GM23248 (cell line): Measurements from ENCODE around the gene HOXB3. TPM values are rescaled to one million over a fixed set of nuclear protein-coding genes. Genes with fewer than 3 reads are reported as not detected.
A peak's percentile ranks its signal among the peaks of the same experiment; 100 is the strongest.
"Not testable (repeated sequence)": the region's sequence is repeated elsewhere in the genome, so short reads cannot be mapped to it uniquely, and the experiment has no call there.

Experiments used
- DNase-seq: peaks from one replicate; pipeline ENCODE4 v3.0.0-alpha.2; 2015
- H2AFZ ChIP-seq: fragments of 200-600 bp; sonication (generic); 2 replicates; pipeline ENCODE4 v1.6.1; 2016; ENCODE audit warnings: antibody characterized with exemption
- H3F3A ChIP-seq: fragments of 200-600 bp; sonication (generic); 2 replicates; pipeline ENCODE4 v1.6.1; 2016; ENCODE audit warnings: mild to moderate bottlenecking, antibody characterized with exemption, mixed run types; ENCODE audit not compliant: insufficient read depth
- H3K27ac ChIP-seq: fragments of 200-600 bp; sonication (generic); 2 replicates; pipeline ENCODE4 v1.5.1; 2016; ENCODE audit warnings: mild to moderate bottlenecking
- H3K27me3 ChIP-seq: fragments of 200-600 bp; sonication (generic); replicated peaks from 2 replicates; pipeline ENCODE4 v1.6.1; 2016; ENCODE audit warnings: mild to moderate bottlenecking; ENCODE audit not compliant: insufficient read depth
- H3K36me3 ChIP-seq: fragments of 200-600 bp; sonication (generic); 2 replicates; pipeline ENCODE4 v1.6.1; 2016; ENCODE audit warnings: low read depth, mild to moderate bottlenecking
- H3K4me1 ChIP-seq: fragments of 200-600 bp; sonication (generic); 2 replicates; pipeline ENCODE4 v1.6.1; 2016; ENCODE audit warnings: mild to moderate bottlenecking; ENCODE audit not compliant: insufficient read depth
- H3K4me2 ChIP-seq: fragments of 200-600 bp; sonication (generic); one replicate; pipeline ENCODE4 v1.6.1; 2016; ENCODE audit warnings: mild to moderate bottlenecking; ENCODE audit not compliant: unreplicated experiment
- H3K4me3 ChIP-seq: fragments of 200-600 bp; sonication (generic); 2 replicates; pipeline ENCODE4 v1.5.1; 2016; ENCODE audit warnings: mild to moderate bottlenecking
- H3K79me2 ChIP-seq: fragments of 200-600 bp; sonication (generic); 2 replicates; pipeline ENCODE4 v1.6.1; 2016; ENCODE audit warnings: mild to moderate bottlenecking; ENCODE audit not compliant: insufficient read depth
- H3K9ac ChIP-seq: fragments of 200-600 bp; sonication (generic); 2 replicates; pipeline ENCODE4 v1.6.1; 2016; ENCODE audit warnings: mild to moderate bottlenecking
- H3K9me2 ChIP-seq: fragments of 200-600 bp; sonication (generic); 2 replicates; pipeline ENCODE4 v1.6.1; 2016; ENCODE audit warnings: mixed run types, mild to moderate bottlenecking, moderate library complexity; ENCODE audit not compliant: insufficient read depth
- H3K9me3 ChIP-seq: fragments of 200-600 bp; sonication (generic); one replicate; pipeline ENCODE4 v1.6.1; 2017; ENCODE audit warnings: low read depth
- H4K20me1 ChIP-seq: fragments of 200-600 bp; sonication (generic); 2 replicates; pipeline ENCODE4 v1.6.0; 2016; ENCODE audit not compliant: insufficient read depth
- EZH2 ChIP-seq: fragments of 200-600 bp; sonication (generic); IDR thresholded peaks from 2 replicates; pipeline ENCODE4 v1.6.1; 2018; ENCODE audit warnings: antibody characterized with exemption, mild to moderate bottlenecking; ENCODE audit not compliant: insufficient read depth, poor library complexity, severe bottlenecking
- EZH2phosphoT487 ChIP-seq: fragments of 200-600 bp; sonication (generic); IDR thresholded peaks from 2 replicates; pipeline ENCODE4 v1.6.1; 2018; ENCODE audit warnings: antibody characterized with exemption, moderate library complexity, mild to moderate bottlenecking, low read depth; ENCODE audit not compliant: insufficient read depth
- WGBS, 2 experiments: methylation state at CpG; one replicate each; pipeline ENCODE4 v1.1.6; 2015 to 2017; ENCODE audit warnings: low lambda C conversion rate in 2 of 2, low coverage in 1 of 2; ENCODE audit errors: missing lambda C conversion rate in 2 of 2; 5-methylcytosine and 5-hydroxymethylcytosine counted together
- in situ Hi-C: fragments of 300-500 bp; cut with MboI; formaldehyde crosslinking; loops from 2 replicates; pipeline ENCODE4 v1.15.0; 2020
- polyA plus RNA-seq: library from polyadenylated mRNA; unstranded; fragments of >200 nt; fragmentation: Nextera tagmentation; extraction: Ambion mirVana; gene quantifications from 2 replicates; pipeline ENCODE4 v1.2.1, GENCODE V29; 2016
- total RNA-seq: library from RNA; depleted of rRNA; stranded (reverse); fragments of >200 nt; shearing (Covaris generic); gene quantifications from 2 replicates; pipeline ENCODE4 v1.2.3, GENCODE V29; 2014

The HOXB3 gene
- total and polyA plus RNA-seq, 2 experiments from 2014 or later, result 1.9 to 2.4 TPM

DNA sequence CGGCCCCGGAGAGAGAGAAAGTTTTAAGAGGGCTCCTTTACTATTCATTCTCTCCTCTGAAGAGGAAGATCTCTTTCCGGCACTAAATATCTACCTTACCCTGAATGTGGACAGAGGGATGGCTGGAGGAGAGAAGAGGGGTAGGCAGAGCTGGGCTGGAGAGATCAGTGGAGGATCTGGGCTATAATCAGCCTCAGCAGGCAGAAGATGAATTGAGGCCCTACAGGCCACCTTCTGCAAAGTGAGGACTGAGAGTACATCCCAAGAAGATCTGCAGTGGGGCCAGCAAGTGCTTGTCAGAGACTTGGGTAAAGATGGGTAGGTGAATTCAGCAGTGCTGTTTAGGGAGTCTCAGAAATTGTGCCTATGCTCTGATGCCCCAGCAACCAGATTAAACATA is 52.7 kb downstream of the HOXB3 start:
- no peak overlapping the region for H3K4me2 ChIP-seq
- H3K4me1 ChIP-seq, result peaks cover 23% of the 10 kb centered on the region
- H3K79me2 ChIP-seq, result peaks cover 30% of the 10 kb centered on the region
- no peaks in the 10 kb centered on the region for H3K9me3 ChIP-seq
- no peak for TF ChIP-seq EZH2phosphoT487
- TF ChIP-seq EZH2, result no peak
- no peak overlapping the region for H3K4me3 ChIP-seq
- WGBS, 2 experiments, result 79 to 85% methylated on average over 3 of the region's 3 CpGs
- peak overlapping the region; percentile 20; the same call in 1 of the 2 replicates for H3K27ac ChIP-seq
- H3K27me3 ChIP-seq, result no peaks in the 10 kb centered on the region
- DNase-seq, result no peak
- H3K9ac ChIP-seq, result no peak overlapping the region
- peaks cover 22% of the 10 kb centered on the region for H3F3A ChIP-seq
- no peak overlapping the region for H2AFZ ChIP-seq
- H3K9me2 ChIP-seq, result no peaks in the 10 kb centered on the region
- in situ Hi-C loops, result no loop called here
- H3K36me3 ChIP-seq, result no peaks in the 10 kb centered on the region
- no peaks in the 10 kb centered on the region for H4K20me1 ChIP-seq

DNA sequence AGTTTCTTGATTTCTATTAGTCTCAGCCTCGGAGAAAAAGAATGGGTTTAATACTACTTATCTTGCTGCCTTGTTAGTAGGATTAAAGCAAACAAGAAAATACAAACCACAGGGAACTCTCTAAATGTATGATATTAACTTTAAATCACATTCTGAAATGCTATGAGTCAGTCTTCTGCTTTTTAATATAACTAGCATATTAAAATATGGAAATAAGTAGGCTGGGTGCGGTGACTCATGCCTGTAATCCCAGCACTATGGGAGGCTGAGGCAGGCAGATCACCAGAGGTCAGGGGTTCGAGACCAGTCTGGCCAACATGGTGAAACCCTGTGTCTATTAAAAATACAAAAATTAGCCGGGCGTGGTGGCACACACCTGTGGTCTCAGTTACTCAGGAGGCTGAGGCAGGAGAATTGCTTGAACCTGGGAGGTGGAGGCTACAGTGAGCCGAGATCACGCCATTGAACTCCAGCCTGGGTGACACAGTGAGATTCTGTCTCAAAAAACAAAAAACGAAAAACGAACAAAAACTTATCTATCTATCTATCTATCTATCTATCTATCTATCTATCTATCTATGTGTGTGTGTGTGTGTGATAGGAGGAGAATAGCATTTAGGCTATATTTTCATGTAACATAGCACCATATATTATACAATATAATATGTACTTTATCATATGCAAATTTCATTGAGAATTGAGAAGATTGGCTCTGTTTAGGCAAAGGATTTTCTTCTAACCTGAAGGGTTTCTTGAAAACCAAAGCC is 54.1 kb downstream of the HOXB3 start:
- peaks cover 16% of the 10 kb centered on the region for H3K79me2 ChIP-seq
- H3K9ac ChIP-seq, H3K4me3 ChIP-seq, H3K9me2 ChIP-seq, H2AFZ ChIP-seq, H3K27ac ChIP-seq, H3K9me3 ChIP-seq, H4K20me1 ChIP-seq, H3K36me3 ChIP-seq, H3K27me3 ChIP-seq, in situ Hi-C loops, DNase-seq, H3K4me2 ChIP-seq: not testable (repeated sequence)
- H3K4me1 ChIP-seq, result peaks cover 20% of the 10 kb centered on the region
- WGBS, 2 experiments, result 89 to 94% methylated on average over 9 of the region's 9 CpGs
- H3F3A ChIP-seq, result peaks cover 20% of the 10 kb centered on the region

DNA sequence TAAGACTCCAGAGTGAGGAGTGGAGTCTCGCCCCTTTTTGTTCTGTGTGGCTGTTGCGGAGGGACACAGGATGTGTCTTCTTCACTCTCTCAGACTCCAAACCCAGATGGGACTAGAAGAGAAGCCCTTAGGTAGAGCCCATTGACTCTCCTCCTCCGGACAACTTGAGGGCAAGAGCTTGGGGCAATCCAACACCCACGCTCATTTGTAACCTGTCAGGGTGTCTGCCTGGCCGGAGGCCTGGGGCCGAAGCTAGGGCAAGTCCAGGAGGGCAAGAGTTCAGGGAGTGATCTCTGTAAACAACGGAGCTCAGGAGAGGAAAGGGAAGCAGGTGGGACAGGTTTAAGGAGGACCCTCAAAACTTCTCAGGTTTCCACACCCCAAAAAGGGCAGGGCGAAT is 57.8 kb downstream of the HOXB3 start:
- Histone ChIP-seq H3K9me2 (no peaks in the 10 kb centered on the region), H3K36me3 (no peaks in the 10 kb centered on the region), H3K4me2 (no peak overlapping the region), H3K4me1 (peaks cover 5% of the 10 kb centered on the region; the same call in 1 of the 2 replicates), H3K79me2 (no peaks in the 10 kb centered on the region), H3K27ac (no peak overlapping the region), H3K27me3 (no peaks in the 10 kb centered on the region), H3K9me3 (no peaks in the 10 kb centered on the region), H2AFZ (no peak overlapping the region), H4K20me1 (no peaks in the 10 kb centered on the region), H3F3A (no peaks in the 10 kb centered on the region), H3K9ac (no peak overlapping the region), H3K4me3 (no peak overlapping the region)
- DNase-seq, result no peak
- 79 to 83% methylated on average over 8 of the region's 8 CpGs for WGBS, 2 experiments
- TF ChIP-seq EZH2 (no peak), EZH2phosphoT487 (no peak)
- in situ Hi-C loops, result no loop called here

DNA sequence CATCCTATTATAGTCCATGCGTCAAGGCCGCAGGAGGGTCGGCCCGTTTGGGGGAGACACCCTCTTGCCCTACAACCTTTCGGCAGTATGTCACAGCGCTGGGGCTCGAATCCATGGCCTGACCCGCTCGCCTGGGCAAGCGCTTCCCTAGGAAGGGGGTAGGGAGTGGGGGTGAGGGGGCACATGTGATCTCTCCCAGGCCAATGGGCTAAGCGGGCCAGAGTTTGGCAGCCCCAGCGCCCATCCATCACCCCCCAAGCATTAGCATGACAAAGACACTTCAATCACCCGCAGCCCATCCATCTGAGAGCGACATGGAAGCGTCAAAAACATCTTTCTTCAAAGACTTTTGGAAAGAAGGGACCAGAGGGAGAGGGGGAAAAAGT is 59.2 kb downstream of the HOXB3 start, which contains the start of gene HOXB1:
HOXB1 (minus strand) TSS at position 125 of the 386 bp plus-strand sequence; CDS start at position 18, 107 bp downstream.
- Histone ChIP-seq H3K4me1 (no peaks in the 10 kb centered on the region), H3K79me2 (no peaks in the 10 kb centered on the region), H3K9me2 (no peaks in the 10 kb centered on the region), H3K27ac (no peak within 1 kb of the TSS), H3K9me3 (no peaks in the 10 kb centered on the region), H2AFZ (no peak within 1 kb of the TSS), H3K4me3 (no peak within 1 kb of the TSS), H3K4me2 (no peak within 1 kb of the TSS), H3K27me3 (peaks cover 5% of the 10 kb centered on the region; the same call in 1 of the 2 replicates), H4K20me1 (no peaks in the 10 kb centered on the region), H3K9ac (no peak within 1 kb of the TSS), H3F3A (no peaks in the 10 kb centered on the region), H3K36me3 (no peaks in the 10 kb centered on the region)
- no peak for DNase-seq
- in situ Hi-C loops, result no loop called here
- WGBS, 2 experiments, result 88 to 89% methylated on average over 14 to 15 of the region's 15 CpGs
- no peak for TF ChIP-seq EZH2phosphoT487
- no peak for TF ChIP-seq EZH2
